Activated T-helper 2 cell treated with anti-CD3 and anti-CD28 coated beads, Interferon-gamma antibody, Interleukin-2, Interleukin-4, amounts not matched to agents 10 μg/mL and 5 μg/mL and 100 μg/mL, durations not matched to agents 14 hours and 24 hours and 36 hours (primary cell): Measurements from ENCODE around the gene CROCC2. TPM values are rescaled to one million over a fixed set of nuclear protein-coding genes. Genes with fewer than 3 reads are reported as not detected.

Experiments
- DNase-seq: peaks from one replicate; pipeline ENCODE4 v3.0.0; 2021; ENCODE audit warnings: low spot score
- H3K27ac Mint-ChIP-seq: one replicate; pipeline ENCODE4 v1.8.0; 2021; ENCODE audit warnings: mixed read lengths
- H3K27me3 Mint-ChIP-seq: one replicate; pipeline ENCODE4 v1.8.0; 2021; ENCODE audit warnings: low read depth, mixed read lengths
- H3K36me3 Mint-ChIP-seq: one replicate; pipeline ENCODE4 v1.8.0; 2021; ENCODE audit warnings: low read depth, mixed read lengths
- H3K4me1 Mint-ChIP-seq: one replicate; pipeline ENCODE4 v1.8.0; 2021; ENCODE audit warnings: low read depth, mixed read lengths
- H3K4me3 Mint-ChIP-seq: one replicate; pipeline ENCODE4 v1.8.0; 2021; ENCODE audit warnings: low read depth, mild to moderate bottlenecking, moderate library complexity, mixed read lengths
- H3K9me3 Mint-ChIP-seq: one replicate; pipeline ENCODE4 v1.8.0; 2021; ENCODE audit warnings: mixed read lengths
- intact Hi-C: fragments of 100-400 bp; cut with micrococcal nuclease; formaldehyde crosslinking; loops from one replicate; pipeline ENCODE4 v1.15.1; 2023
- total RNA-seq: library from RNA; stranded (reverse); gene quantifications from 2 replicates; pipeline ENCODE4 v1.2.3, GENCODE V29; 2022

CROCC2 gene
- total RNA-seq, 1 donor from 2014 or later: not detected

GRCh38 chr2:240999873-241000541 lies 93.9 kb downstream of the CROCC2 start:
- Mint-ChIP-seq H3K27ac (no peak overlapping the region), H3K4me1 (no peaks in the 10 kb centered on the region), H3K36me3 (no peaks in the 10 kb centered on the region), H3K27me3 (peaks cover 32% of the 10 kb centered on the region), H3K9me3 (peaks cover 10% of the 10 kb centered on the region), H3K4me3 (no peak overlapping the region)
- intact Hi-C loops: no loop called here
- no peak for DNase-seq

GRCh38 chr2:241000831-241001321 lies 94.7 kb downstream of the CROCC2 start:
- Mint-ChIP-seq H3K36me3 (no peaks in the 10 kb centered on the region), H3K4me3 (no peak overlapping the region), H3K4me1 (no peaks in the 10 kb centered on the region), H3K9me3 (peaks cover 18% of the 10 kb centered on the region), H3K27ac (no peak overlapping the region), H3K27me3 (peaks cover 31% of the 10 kb centered on the region)
- peak; percentile 8 for DNase-seq
- intact Hi-C loops: no loop called here

- peak; percentile 4 for DNase-seq
- no peaks in the 10 kb centered on the region for H3K36me3 Mint-ChIP-seq
- H3K9me3 Mint-ChIP-seq: peaks cover 22% of the 10 kb centered on the region
- peaks cover 4% of the 10 kb centered on the region for H3K4me1 Mint-ChIP-seq
- H3K27ac Mint-ChIP-seq: no peak overlapping the region
- intact Hi-C loops: no loop called here
- H3K27me3 Mint-ChIP-seq: peaks cover 33% of the 10 kb centered on the region
- no peak overlapping the region for H3K4me3 Mint-ChIP-seq
Observed at GRCh38 chr2:241001413-241002274, 95.5 kb downstream of the CROCC2 start.

- Mint-ChIP-seq H3K27me3 (peaks cover 31% of the 10 kb centered on the region), H3K4me1 (peaks cover 5% of the 10 kb centered on the region), H3K9me3 (peaks cover 22% of the 10 kb centered on the region), H3K4me3 (no peak overlapping the region), H3K36me3 (no peaks in the 10 kb centered on the region), H3K27ac (no peak overlapping the region)
- DNase-seq: no peak
- intact Hi-C loops: no loop called here
Observed at GRCh38 chr2:241002275-241003046, 96.3 kb downstream of the CROCC2 start.

GRCh38 chr2:241003047-241003360 lies 96.9 kb downstream of the CROCC2 start:
- Mint-ChIP-seq H3K4me1 (peaks cover 5% of the 10 kb centered on the region), H3K27ac (no peak overlapping the region), H3K36me3 (no peaks in the 10 kb centered on the region), H3K27me3 (peaks cover 28% of the 10 kb centered on the region), H3K9me3 (peaks cover 22% of the 10 kb centered on the region), H3K4me3 (no peak overlapping the region)
- no peak for DNase-seq
- intact Hi-C loops: no loop called here

- Mint-ChIP-seq H3K27me3 (peaks cover 28% of the 10 kb centered on the region), H3K36me3 (no peaks in the 10 kb centered on the region), H3K27ac (no peak overlapping the region), H3K4me3 (no peak overlapping the region), H3K4me1 (peaks cover 5% of the 10 kb centered on the region), H3K9me3 (peaks cover 22% of the 10 kb centered on the region)
- intact Hi-C loops: no loop called here
- DNase-seq: peak; percentile 2
Observed at GRCh38 chr2:241003369-241003768, 97.2 kb downstream of the CROCC2 start.

- peaks cover 28% of the 10 kb centered on the region for H3K27me3 Mint-ChIP-seq
- intact Hi-C loops: no loop called here
- no peak overlapping the region for H3K27ac Mint-ChIP-seq
- no peak overlapping the region for H3K4me3 Mint-ChIP-seq
- H3K9me3 Mint-ChIP-seq: peaks cover 22% of the 10 kb centered on the region
- DNase-seq: no peak
- peaks cover 6% of the 10 kb centered on the region for H3K4me1 Mint-ChIP-seq
- no peaks in the 10 kb centered on the region for H3K36me3 Mint-ChIP-seq
Observed at GRCh38 chr2:241003830-241004564, 97.9 kb downstream of the CROCC2 start.

- intact Hi-C loops: no loop called here
- no peak overlapping the region for H3K27ac Mint-ChIP-seq
- H3K4me3 Mint-ChIP-seq: no peak overlapping the region
- H3K27me3 Mint-ChIP-seq: peaks cover 19% of the 10 kb centered on the region
- H3K9me3 Mint-ChIP-seq: peaks cover 22% of the 10 kb centered on the region
- H3K36me3 Mint-ChIP-seq: no peaks in the 10 kb centered on the region
- DNase-seq: no peak
- peaks cover 12% of the 10 kb centered on the region for H3K4me1 Mint-ChIP-seq
Observed at GRCh38 chr2:241005569-241005968, 99.4 kb downstream of the CROCC2 start.

GRCh38 chr2:241006412-241006811 lies 100.3 kb downstream of the CROCC2 start:
- Mint-ChIP-seq H3K27me3 (peaks cover 12% of the 10 kb centered on the region), H3K4me3 (no peak overlapping the region), H3K4me1 (peaks cover 12% of the 10 kb centered on the region), H3K27ac (no peak overlapping the region), H3K9me3 (peaks cover 22% of the 10 kb centered on the region), H3K36me3 (no peaks in the 10 kb centered on the region)
- DNase-seq: no peak
- intact Hi-C loops: no loop called here

- no peaks in the 10 kb centered on the region for H3K36me3 Mint-ChIP-seq
- H3K27ac Mint-ChIP-seq: no peak overlapping the region
- peaks cover 12% of the 10 kb centered on the region for H3K4me1 Mint-ChIP-seq
- peaks cover 22% of the 10 kb centered on the region for H3K9me3 Mint-ChIP-seq
- no peak for DNase-seq
- no peak overlapping the region for H3K4me3 Mint-ChIP-seq
- intact Hi-C loops: no loop called here
- H3K27me3 Mint-ChIP-seq: peaks cover 12% of the 10 kb centered on the region
Observed at GRCh38 chr2:241007111-241007510, 101.0 kb downstream of the CROCC2 start.

GRCh38 chr2:241007880-241008710 lies 102.0 kb downstream of the CROCC2 start:
- Mint-ChIP-seq H3K36me3 (no peaks in the 10 kb centered on the region), H3K4me3 (no peak overlapping the region), H3K27me3 (peaks cover 16% of the 10 kb centered on the region), H3K4me1 (peaks cover 12% of the 10 kb centered on the region), H3K9me3 (peaks cover 22% of the 10 kb centered on the region), H3K27ac (no peak overlapping the region)
- intact Hi-C loops: no loop called here
- no peak for DNase-seq
